HepG2 (cell line): ENCODE data around the gene HSP90AA1. TPM values are rescaled to one million over a fixed set of nuclear protein-coding genes. Genes with fewer than 3 reads are reported as not detected.

Experiments
- ATAC-seq: fragments of 200-7000 bp; cut with Tn5 transposase; 3 replicates; pipeline ENCODE4 v1.9.1; 2020; ENCODE audit warnings: mild to moderate bottlenecking, moderate library complexity
- BruUV-seq: library from RNA; stranded (reverse); fragments of 400-500 nt; replicated peaks from 2 replicates; lab custom pipeline; 2021; lab: Mats Ljungman, UMichigan
- CTCF ChIA-PET: fragments of 300-600 bp; formaldehyde crosslinking; extraction: SDS; loops from one replicate; lab custom pipeline; 2021; ENCODE audit warnings: low total read pairs, inconsistent platforms, low intra/inter-chr PET ratio; lab: Yijun Ruan, JAX
- POLR2A ChIA-PET: fragments of 350-600 bp; sonication (Branson Sonifier 250); formaldehyde crosslinking; loops from one replicate; lab custom pipeline; 2020; ENCODE audit warnings: antibody characterized with exemption, inconsistent platforms; lab: Yijun Ruan, JAX
- DNase-seq: peaks from one replicate; pipeline ENCODE4 v3.0.0-alpha.2; 2015; ENCODE audit warnings: low spot score
- FAIRE-seq: peaks from 3 replicates; lab custom pipeline; 2011; peaks lifted over from hg19 to GRCh38; lab: Jason Lieb, UNC
- H2AFZ ChIP-seq: one replicate; pipeline ENCODE4 v1.6.1; 2011; ENCODE audit warnings: low read length, inconsistent platforms
- H3K27ac ChIP-seq: fragments of 300-600 bp; 3 replicates; pipeline ENCODE4 v1.8.0; 2011; ENCODE audit warnings: mixed run types, mild to moderate bottlenecking, mixed read lengths, low read length, inconsistent platforms; ENCODE audit not compliant: insufficient read depth; ENCODE audit errors: extremely low read length
- H3K27me3 ChIP-seq, 2 experiments: fragments of 200-600 bp in 1 of 2; 2 replicates in 1 of 2; 3 replicates in 1 of 2; pipeline versions ENCODE4 v1.6.0 to v1.8.0; 2011; ENCODE audit warnings: low read length in 2 of 2, mild to moderate bottlenecking in 2 of 2, moderate library complexity in 2 of 2, inconsistent platforms in 1 of 2; ENCODE audit not compliant: insufficient read depth in 2 of 2, control insufficient read depth in 1 of 2
- H3K36me3 ChIP-seq, 2 experiments: fragments of 200-600 bp in 1 of 2; replicated peaks in 1 of 2; 2 replicates in 1 of 2; 3 replicates in 1 of 2; pipeline versions ENCODE4 v1.5.1 to v1.8.0; 2011; ENCODE audit warnings: low read length in 2 of 2, inconsistent platforms in 1 of 2; ENCODE audit not compliant: insufficient read depth in 2 of 2, control insufficient read depth in 1 of 2
- H3K4me1 ChIP-seq: 2 replicates; pipeline ENCODE4 v1.5.1; 2012; ENCODE audit warnings: low read length, inconsistent platforms; ENCODE audit not compliant: insufficient read depth
- H3K4me2 ChIP-seq: 2 replicates; pipeline ENCODE4 v1.6.0; 2011; ENCODE audit warnings: low read depth, low read length, inconsistent platforms
- H3K4me3 ChIP-seq, 3 experiments: fragments of 200-600 bp in 1 of 3; sonication (generic), shearing (Covaris generic) in 1 of 3; replicated peaks in 1 of 3; 2 replicates each; pipeline ENCODE4 v1.5.1; 2011 to 2016; ENCODE audit warnings: low read length in 3 of 3, inconsistent platforms in 2 of 3, low read depth in 2 of 3, mild to moderate bottlenecking in 2 of 3, control low read depth in 1 of 3, mixed read lengths in 1 of 3; ENCODE audit not compliant: insufficient read depth in 1 of 3
- H3K79me2 ChIP-seq: one replicate; pipeline ENCODE4 v1.6.1; 2011; ENCODE audit warnings: low read length, inconsistent platforms; ENCODE audit not compliant: insufficient read depth
- H3K9ac ChIP-seq: 2 replicates; pipeline ENCODE4 v1.6.0; 2011; ENCODE audit warnings: mild to moderate bottlenecking, low read depth, low read length, inconsistent platforms; ENCODE audit not compliant: insufficient read depth
- H3K9me3 ChIP-seq: 2 replicates; pipeline ENCODE4 v1.5.1; 2012; ENCODE audit warnings: mild to moderate bottlenecking, low read length
- H4K20me1 ChIP-seq: 2 replicates; pipeline ENCODE4 v1.6.0; 2011; ENCODE audit warnings: inconsistent platforms, mild to moderate bottlenecking, low read length, moderate library complexity; ENCODE audit not compliant: insufficient read depth
- AGO2 ChIP-seq: fragments of 200-400 bp; formaldehyde crosslinking; optimal IDR thresholded peaks from 2 replicates; pipeline ENCODE3; 2017; ENCODE audit warnings: mild to moderate bottlenecking, low read depth, low read length, moderate library complexity
- FOXP1 ChIP-seq, 2 experiments: fragments of 450-650 bp in 1 of 2; IDR thresholded peaks; 2 replicates each; pipeline ENCODE4 v1.6.1; 2017 to 2018; ENCODE audit warnings: antibody characterized with exemption in 1 of 2
- SMAD1 ChIP-seq: sonication (generic); formaldehyde crosslinking; IDR thresholded peaks from 2 replicates; pipeline ENCODE4 v1.4.0; 2020; ENCODE audit warnings: missing genetic modification reagents, low read depth, mild to moderate bottlenecking, borderline replicate concordance
- TBL1XR1 ChIP-seq: fragments of 150-350 bp; IDR thresholded peaks from 2 replicates; pipeline ENCODE4 v1.6.1; 2014; ENCODE audit warnings: borderline replicate concordance, low read length; ENCODE audit not compliant: partially characterized antibody
- YEATS4 ChIP-seq: sonication (generic); formaldehyde crosslinking; IDR thresholded peaks from 2 replicates; pipeline ENCODE4 v1.4.0; 2020; ENCODE audit warnings: missing genetic modification reagents, borderline replicate concordance
- ZC3H4 ChIP-seq: sonication (generic); formaldehyde crosslinking; IDR thresholded peaks from 2 replicates; pipeline ENCODE4 v1.4.0; 2020; ENCODE audit warnings: missing genetic modification reagents, borderline replicate concordance
- ZNF138 ChIP-seq: sonication (generic); formaldehyde crosslinking; IDR thresholded peaks from 2 replicates; pipeline ENCODE4 v1.5.0; 2020; ENCODE audit warnings: mild to moderate bottlenecking, low read depth, missing genetic modification reagents
- ZNF234 ChIP-seq: sonication (generic); formaldehyde crosslinking; conservative IDR thresholded peaks from 2 replicates; pipeline ENCODE4 v1.5.1; 2020; ENCODE audit warnings: mild to moderate bottlenecking, missing genetic modification reagents
- ZNF383 ChIP-seq: sonication (generic); formaldehyde crosslinking; IDR thresholded peaks from 2 replicates; pipeline ENCODE4 v1.4.0; 2020; ENCODE audit warnings: missing genetic modification reagents, mild to moderate bottlenecking, borderline replicate concordance
- WGBS: methylation state at CpG from one replicate; pipeline ENCODE4 v1.1.6; 2017; ENCODE audit warnings: low lambda C conversion rate; 5-methylcytosine and 5-hydroxymethylcytosine counted together
- in situ Hi-C: cut with HindIII; loops from 2 replicates; pipeline ENCODE4 v1.10.0; 2017; ENCODE audit warnings: low pct_unique_long_range_greater_than_20kb; ENCODE audit not compliant: extremely low pct_ligation_motif_present
- intact Hi-C: fragments of 100-400 bp; cut with micrococcal nuclease; formaldehyde crosslinking; loops from one replicate; pipeline ENCODE4 v1.10.0; 2022; ENCODE audit not compliant: unreplicated experiment
- polyA plus RNA-seq, 8 experiments: library from polyadenylated mRNA; depleted of rRNA in 3 of 8; stranded (reverse) in 7 of 8; unstranded in 1 of 8; fragments of >200 nt; fragmentation: Illumina TruSeq in 4 of 8; extraction: Trizol in 4 of 8; gene quantifications; 2 replicates each; pipeline versions ENCODE4 v1.2.1 to v1.2.3, GENCODE V29; 2011 to 2016; ENCODE audit warnings: low read depth in 4 of 8, missing spikeins in 1 of 8, mixed read lengths in 1 of 8; ENCODE audit not compliant: insufficient read depth in 1 of 8
- total RNA-seq, 5 experiments: library from RNA; depleted of rRNA; stranded (reverse); fragments of >200 nt; fragmentation: Illumina TruSeq; extraction: Trizol; gene quantifications; 2 replicates each; pipeline ENCODE4 v1.2.3, GENCODE V29; 2016; ENCODE audit warnings: low read depth in 1 of 5

HSP90AA1 gene
- total and polyA plus RNA-seq, 2 of the 13 experiments (the other 11 are each of a cell fraction or from before 2014, with no cell fraction given), result 262 to 636 TPM

DNA sequence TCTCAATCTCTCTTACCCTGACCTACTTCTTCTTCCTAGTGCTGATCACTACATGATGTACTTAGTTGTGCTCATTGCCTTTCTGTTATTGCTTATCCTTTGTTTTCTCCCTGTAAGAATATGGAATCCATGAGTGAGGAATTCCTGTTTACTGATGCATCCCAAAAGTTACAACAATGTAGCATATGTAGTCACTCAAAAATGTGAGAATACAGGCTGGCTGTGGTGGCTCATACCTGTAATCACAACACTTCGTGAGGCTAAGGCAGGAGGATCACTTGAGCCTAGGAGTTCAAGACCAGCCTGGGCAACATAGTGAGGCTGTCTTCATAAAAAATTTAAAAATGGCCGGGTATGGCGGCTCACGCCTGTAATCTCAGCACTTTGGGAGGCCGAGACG lies 44.9 kb upstream of the HSP90AA1 start:
- DNase-seq (no peak), FAIRE-seq (no peak), ATAC-seq (no peak)
- H4K20me1 ChIP-seq, result no peaks in the 10 kb centered on the region
- H3K4me2 ChIP-seq, result no peak overlapping the region
- no peak overlapping the region for H3K27ac ChIP-seq
- in situ Hi-C loops (no loop called here), intact Hi-C loops (no loop called here)
- WGBS, result 94% methylated on average over 6 of the region's 6 CpGs
- H3K4me1 ChIP-seq, result no peaks in the 10 kb centered on the region
- no peaks in the 10 kb centered on the region for H3K27me3 ChIP-seq
- no peaks in the 10 kb centered on the region for H3K79me2 ChIP-seq
- BruUV-seq, result no TSS peak
- no peaks in the 10 kb centered on the region for H3K9me3 ChIP-seq
- H3K9ac ChIP-seq, result no peak overlapping the region
- H3K4me3 ChIP-seq, result no peak overlapping the region
- TF ChIP-seq ZC3H4 (CRISPR knock-in tag) (no peak), ZNF234 (CRISPR knock-in tag) (no peak), FOXP1 (IDR thresholded peaks at IDR 0.05) (no peak), FOXP1 (CRISPR knock-in tag; IDR thresholded peaks at IDR 0.05) (no peak), YEATS4 (CRISPR knock-in tag) (no peak), AGO2 (no peak), ZNF383 (CRISPR knock-in tag) (no peak), TBL1XR1 (no peak), ZNF138 (CRISPR knock-in tag) (no peak), SMAD1 (CRISPR knock-in tag) (no peak)
- POLR2A ChIA-PET, result no interaction called here
- CTCF ChIA-PET, result no interaction called here
- H3K36me3 ChIP-seq, result no peaks in the 10 kb centered on the region
- no peak overlapping the region for H2AFZ ChIP-seq
